KBM-7 (cell line): Measurements from ENCODE around the gene PDZRN3.

Source experiments
- DNase-seq: peaks from one replicate; pipeline ENCODE4 v3.0.0-alpha.2; 2015
- in situ Hi-C: fragments of 300-500 bp; cut with MboI; formaldehyde crosslinking; loops from 2 replicates; pipeline ENCODE4 v1.14.3; 2020; ENCODE audit warnings: low sequenced_read_pairs, low pct_unique_long_range_greater_than_20kb, mixed read lengths

The PDZRN3 gene

DNA sequence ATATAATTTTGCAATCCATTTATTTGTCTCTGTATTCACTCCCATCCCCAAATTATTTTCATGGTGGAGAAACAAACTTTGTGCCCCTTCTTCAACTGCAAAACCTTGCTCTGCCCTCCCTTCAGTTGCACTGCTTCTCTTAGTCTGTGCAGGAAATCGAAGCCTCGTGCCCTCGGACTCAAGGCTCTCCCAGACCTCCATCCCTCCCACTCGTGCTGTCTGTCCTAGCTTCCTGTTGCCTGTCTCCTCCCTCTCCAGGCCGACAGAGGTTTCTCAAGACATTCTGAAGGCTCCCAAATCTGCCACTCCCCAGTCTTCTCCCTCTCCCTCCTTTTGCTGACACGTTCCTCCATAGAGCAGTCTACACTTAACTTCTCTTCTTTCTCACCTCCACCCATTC, 177.6 kb downstream of the PDZRN3 start:
- no peak for DNase-seq
- in situ Hi-C loops, result loop anchor here (25.0 kb wide), 1 partner anchor 335 kb away; no protein-coding TSS in a partner anchor

DNA sequence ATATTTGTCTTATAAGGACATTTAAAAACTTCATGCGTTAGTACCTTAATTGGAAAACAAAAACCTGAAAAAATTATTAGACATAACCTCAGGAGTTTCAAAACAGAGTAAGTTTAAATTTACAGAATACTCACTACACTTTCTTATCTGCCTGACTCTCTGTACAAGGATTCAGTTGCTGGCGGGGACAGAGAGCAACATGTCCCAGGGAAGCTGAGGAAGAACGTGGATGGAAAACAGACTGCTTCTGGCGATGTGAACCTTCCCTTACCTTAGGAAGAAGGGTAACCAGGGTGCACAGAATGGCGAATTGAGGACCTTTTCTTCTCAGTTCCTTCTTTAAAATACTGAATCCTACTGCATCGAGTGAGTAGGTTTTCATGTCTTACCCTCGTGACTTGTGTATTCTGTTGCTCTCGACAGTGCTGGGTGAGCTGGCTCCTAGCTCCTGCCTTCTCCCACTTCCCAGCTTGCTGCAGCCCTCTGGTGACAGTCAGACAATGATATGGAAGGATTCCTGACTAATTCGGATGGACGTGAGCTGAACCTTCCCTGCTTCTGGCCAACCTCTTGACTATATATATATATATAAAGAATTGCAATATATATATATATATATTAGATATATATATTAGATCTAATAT, 178.2 kb downstream of the PDZRN3 start:
- in situ Hi-C loops, result loop anchor here (25.0 kb wide), 1 partner anchor 334 kb away; no protein-coding TSS in a partner anchor
- DNase-seq, result no peak

DNA sequence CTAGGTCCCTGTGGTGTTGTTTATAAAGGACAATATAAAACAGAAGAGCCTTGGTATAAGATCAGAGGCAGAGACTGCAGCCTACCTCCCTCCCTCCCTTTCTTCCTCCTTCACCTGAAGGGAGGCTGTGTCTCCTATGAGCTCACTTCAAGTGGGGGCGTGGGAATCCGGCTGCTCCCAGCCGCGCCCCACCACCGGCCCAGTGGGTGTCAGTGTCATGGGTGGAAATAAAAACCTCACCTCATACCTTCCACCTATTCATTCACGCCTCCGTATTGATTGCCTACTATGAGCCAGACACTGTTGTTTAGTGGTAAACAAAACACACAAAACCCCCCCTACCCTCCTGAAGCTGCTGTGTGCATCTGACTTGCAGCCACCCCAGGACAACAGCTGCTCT, 181.9 kb downstream of the PDZRN3 start:
- no peak for DNase-seq
- in situ Hi-C loops, result loop anchor here (25.0 kb wide), 1 partner anchor 331 kb away; no protein-coding TSS in a partner anchor

DNA sequence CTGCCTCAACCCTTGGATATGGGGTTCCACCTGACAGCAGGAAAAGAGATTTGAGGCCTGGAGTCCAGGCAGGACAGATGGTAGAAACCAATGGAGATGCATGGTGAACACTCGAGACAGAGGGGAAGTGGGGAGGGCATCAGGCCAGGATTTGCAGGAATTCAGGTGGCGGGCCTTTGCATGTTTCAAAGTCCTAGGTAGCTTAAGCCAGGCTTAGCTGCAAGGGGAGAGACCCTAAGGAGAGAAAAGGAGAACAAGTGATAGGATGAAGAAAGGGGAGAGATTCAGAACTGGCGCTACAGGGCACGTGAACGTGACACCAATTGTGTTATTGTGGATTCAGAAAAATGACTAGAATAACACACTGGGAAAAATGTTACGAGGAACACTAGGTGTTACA, 182.6 kb downstream of the PDZRN3 start:
- no peak for DNase-seq
- in situ Hi-C loops, result loop anchor here (25.0 kb wide), 1 partner anchor 330 kb away; no protein-coding TSS in a partner anchor

DNA sequence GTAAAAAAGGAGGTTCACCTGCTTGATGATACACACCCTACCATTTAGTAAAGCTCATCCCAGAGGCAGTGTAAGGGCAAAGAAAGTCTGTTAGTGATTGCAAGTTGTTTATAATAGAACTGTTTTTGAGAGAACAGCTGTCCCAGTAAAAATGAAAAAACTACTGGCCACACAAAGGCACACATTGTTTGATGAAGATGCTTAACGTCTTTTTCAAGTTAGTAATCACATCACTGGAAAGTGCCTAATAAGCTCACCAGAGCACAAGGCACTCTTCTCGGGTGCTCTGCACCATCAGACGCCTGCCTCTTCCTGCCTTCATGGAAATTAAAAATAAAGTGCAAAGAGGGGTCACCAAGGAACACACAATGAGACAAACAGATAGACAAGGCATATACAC, 186.9 kb downstream of the PDZRN3 start:
- in situ Hi-C loops, result loop anchor here (25.0 kb wide), 1 partner anchor 326 kb away; no protein-coding TSS in a partner anchor
- DNase-seq, result no peak

DNA sequence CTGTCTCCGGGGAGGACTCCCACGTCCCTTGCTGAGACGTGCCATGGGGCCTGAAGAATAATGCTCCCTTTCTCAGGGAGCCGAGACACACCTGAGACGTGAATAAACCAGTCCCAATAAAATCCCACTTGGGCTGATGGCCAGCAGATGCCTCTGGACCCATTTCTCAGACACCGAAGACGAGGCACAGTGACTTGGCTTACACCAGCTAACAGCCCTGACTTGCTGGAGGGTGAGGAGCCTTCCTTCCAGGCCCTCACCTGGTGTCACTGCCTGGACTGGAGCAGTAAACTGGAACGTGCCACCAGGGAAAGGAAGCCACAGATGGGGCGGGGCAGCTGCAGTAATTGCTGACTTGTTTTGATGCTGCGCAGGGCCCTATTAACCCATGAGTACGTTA, 189.7 kb downstream of the PDZRN3 start:
- no peak for DNase-seq
- in situ Hi-C loops, result loop anchor here (25.0 kb wide), 1 partner anchor 323 kb away; no protein-coding TSS in a partner anchor

DNA sequence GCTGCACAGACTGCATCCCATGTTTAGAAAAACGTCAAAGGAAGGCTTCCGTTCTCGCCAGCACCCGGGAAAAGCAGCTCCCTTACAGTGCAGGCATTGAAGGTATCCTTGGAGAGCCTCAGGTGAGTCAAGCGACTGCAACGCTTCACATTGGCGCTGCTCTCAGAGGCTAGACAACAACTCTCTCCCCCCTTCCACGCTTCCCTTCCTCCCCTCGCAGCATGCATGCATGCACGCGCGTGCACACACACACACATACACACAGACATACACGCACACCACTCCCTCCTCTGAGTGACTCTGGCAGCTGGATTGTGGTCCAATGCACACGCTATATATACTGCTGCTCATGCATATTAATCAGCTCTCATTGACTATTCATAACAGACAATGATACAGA, 191.1 kb downstream of the PDZRN3 start:
- in situ Hi-C loops, result loop anchor here (25.0 kb wide), 1 partner anchor 321 kb away; no protein-coding TSS in a partner anchor

DNA sequence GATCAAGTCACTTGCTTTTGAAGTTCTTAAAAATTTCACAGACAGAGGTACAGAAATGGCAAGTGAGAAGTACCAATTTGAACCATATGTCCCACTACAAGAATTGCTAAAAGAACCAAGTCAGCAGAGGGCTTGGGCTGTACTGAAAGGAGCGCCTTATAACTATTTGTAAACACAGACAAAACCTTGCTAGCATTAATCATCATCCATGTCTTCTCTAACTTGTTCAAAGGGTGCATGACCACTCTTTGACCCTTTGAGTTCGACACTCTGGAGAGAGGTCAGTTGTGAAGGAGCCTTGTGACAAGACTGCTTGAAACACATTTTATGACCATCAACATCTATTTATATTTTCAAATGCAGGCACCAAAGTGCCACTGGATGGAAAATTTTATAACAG, 191.7 kb downstream of the PDZRN3 start:
- DNase-seq, result no peak
- in situ Hi-C loops, result loop anchor here (25.0 kb wide), 1 partner anchor 321 kb away; no protein-coding TSS in a partner anchor

More for the DNA sequence above, 191.1 kb downstream of the PDZRN3 start:
- DNase-seq, result no peak

DNA sequence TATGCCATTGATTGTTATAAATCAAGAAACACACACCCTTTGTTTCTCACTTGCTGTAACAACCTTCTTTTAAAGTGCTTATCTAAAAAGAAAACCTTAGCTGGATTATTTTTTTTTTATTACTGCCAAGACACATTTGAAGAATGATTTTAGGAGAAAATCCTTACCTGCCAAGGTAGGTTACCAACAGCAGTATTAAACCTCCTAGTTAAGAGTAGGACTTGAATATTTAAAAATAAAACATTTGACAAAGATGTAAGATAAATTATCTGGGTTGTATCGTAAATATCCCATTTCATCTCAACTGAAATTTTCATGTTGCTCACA, 192.1 kb downstream of the PDZRN3 start:
- in situ Hi-C loops, result loop anchor here (25.0 kb wide), 1 partner anchor 320 kb away; no protein-coding TSS in a partner anchor
- no peak for DNase-seq

DNA sequence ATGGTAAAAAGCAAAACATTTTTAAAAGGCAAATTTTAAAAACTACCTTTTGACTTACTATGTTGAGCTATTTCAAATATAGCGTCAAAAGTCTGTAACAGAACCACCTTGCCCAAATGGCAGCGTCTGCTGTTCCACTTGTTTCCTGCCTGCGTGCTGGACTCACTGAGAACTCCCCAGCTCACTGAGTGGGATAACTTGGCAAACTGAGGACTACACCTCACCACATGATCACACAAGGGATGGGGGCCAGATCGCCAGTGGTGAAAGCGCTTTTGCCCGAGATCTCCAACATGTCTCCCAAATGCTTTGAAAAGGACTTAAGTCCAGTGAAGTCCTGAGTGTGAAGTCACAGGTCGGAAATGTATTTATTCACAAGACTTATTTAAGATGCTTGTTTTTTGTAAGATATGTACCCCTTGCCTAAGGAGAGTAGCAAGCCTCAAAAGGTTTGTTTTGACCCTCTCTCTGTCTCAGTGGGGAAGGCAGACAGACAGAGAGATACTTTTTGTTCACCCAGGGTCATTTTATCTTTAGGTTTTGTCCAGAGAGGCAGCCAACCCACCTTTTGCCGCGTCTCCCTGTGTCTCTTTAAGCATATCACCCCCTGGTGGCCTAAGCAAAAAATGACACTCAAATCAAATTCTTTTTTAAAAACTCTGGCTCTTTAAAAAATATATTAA, 192.6 kb downstream of the PDZRN3 start:
- DNase-seq, result peak; percentile 49
- in situ Hi-C loops, result loop anchor here (25.0 kb wide), 1 partner anchor 320 kb away; no protein-coding TSS in a partner anchor

DNA sequence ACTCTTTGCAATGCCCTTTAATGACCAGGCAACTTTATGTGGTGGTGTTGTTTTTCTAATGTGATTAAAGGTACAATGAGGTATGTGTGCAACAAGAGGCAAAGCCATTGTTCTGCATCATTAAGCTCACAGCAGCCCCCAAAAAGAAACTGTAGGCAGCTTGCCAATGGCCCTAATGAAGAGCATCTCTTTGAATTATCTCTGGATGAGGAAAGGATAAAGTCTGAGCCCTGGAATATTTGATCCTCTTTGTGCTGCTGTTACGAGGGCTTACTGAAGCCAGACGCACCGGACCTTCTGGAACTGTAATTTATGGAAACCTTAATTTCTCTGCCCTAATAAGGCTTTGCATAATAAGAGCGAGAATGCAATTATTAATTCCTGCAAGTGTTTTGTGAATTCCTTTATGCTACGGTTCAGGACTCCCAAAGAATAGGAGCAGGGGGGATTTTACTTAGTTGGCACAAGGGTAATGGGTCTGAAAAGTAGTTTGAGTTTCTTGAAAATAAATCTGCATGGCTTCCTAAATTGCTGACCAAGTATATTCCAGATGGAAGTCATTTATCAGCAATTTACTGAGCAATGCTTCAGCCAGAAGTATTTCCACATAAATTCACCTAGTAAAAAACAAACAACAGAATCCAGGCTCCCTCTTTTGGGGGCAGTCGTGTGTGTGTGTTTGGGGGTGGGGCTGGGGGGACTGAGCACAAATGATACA, 193.4 kb downstream of the PDZRN3 start:
- in situ Hi-C loops, result loop anchor here (25.0 kb wide), 1 partner anchor 319 kb away; no protein-coding TSS in a partner anchor
- DNase-seq, result no peak

DNA sequence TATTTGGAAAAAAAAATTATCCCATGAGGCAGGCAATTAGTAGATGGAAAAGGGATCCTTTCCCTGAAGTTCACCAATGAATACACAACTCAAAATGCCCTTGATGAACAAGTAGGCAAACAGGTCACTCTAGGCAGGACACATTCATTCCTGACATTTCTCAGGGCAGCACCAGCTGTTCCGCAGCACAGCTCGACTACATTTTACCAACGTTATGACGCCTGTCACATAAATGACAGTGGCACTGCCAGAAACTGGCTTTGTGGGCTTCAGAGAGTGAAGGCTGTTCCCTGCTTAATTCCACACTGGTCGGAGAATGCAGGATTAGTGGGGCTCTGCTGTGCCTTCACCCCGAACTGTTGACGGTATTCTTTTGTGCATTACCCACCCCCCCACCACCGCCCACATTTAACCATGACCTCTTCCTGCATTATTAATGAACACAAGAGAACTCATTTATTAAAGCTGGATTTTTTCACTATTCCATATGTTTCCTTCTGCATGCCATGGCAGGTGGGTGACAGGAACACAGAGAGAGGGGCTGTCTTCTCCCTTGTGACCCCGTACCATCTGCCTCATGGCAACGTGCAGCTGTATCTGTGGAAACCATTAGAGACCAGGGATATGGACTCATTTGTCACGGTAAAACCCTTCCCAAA, 197.6 kb downstream of the PDZRN3 start:
- no peak for DNase-seq
- in situ Hi-C loops, result loop anchor here (25.0 kb wide), 1 partner anchor 315 kb away; no protein-coding TSS in a partner anchor

DNA sequence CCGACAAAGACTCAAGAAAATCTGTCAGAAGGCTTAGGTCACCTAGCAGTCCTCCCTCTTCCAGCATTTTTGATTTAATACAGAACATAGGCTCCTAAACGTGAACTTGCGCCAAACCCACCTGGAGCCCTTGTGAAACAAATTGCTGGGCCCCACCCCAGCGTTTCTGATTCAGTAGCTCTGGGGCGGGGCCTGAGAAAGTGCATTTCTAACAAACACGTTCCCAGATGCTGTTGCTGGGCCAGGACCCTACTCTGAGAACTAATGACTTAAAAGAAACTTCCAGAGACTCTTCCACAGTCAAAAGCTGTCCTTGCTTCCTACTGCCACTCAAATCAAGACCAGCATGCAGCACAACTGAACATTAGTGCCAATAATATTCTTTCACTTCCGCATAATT, 198.1 kb downstream of the PDZRN3 start:
- in situ Hi-C loops, result loop anchor here (25.0 kb wide), 1 partner anchor 314 kb away; no protein-coding TSS in a partner anchor
- DNase-seq, result no peak

DNA sequence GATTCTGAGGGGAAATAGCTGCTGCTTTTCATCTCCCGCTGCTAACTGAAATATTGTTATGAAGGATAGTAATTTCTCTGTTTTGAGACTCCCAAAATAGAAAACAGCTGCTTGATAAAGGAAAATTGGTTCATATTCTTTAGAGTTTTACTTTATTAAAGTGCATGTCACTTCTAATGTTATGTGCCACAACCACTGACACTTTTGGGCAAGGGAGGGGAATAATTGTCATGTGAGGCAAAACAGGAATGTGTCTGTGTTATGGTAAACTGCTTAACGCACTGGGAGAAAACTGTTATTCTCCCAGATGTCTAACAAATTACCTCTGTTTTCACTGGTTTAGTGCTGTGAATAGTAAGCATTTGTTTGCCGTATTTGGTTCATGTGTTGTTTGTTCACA, 201.6 kb downstream of the PDZRN3 start:
- in situ Hi-C loops, result no loop called here
- DNase-seq, result no peak

DNA sequence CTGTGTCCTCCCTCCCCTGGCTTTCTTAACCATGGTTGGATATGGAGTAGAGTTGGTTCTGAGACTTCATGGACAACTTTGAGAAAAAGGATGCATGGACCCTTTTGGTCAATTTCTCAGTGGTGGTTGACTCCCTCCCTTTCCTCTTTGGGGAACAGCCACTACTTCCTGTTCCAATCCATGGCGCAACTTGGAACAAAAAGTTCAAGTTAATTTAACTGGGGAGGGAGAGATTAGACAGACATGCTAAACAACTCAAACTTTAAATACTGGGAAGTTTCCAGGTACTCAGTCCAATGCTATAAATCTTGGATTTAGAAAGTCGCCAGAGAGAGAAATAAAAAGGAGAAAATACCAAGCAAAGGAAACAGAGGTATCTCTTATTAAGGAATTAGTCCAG, 202.2 kb downstream of the PDZRN3 start:
- DNase-seq, result no peak
- in situ Hi-C loops, result no loop called here

DNA sequence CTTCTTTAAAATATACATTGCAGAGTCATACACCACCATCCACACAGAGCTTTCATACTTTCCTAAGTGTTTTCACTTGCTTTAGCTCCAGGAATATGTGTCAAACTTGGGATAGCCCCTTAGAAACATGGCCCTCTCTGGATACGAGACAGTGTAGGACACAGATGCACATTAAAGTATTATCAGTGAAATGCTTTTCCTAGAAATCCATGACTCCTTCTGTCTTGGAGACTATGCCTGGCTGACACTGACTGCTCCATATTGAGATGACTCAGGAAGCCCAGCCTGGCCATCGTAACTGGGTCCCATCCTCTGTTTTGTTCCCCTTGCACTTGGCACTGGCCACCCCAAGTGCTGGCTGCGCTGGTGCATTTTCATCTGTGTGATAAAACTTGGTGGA, 204.8 kb downstream of the PDZRN3 start:
- DNase-seq, result no peak
- in situ Hi-C loops, result no loop called here

DNA sequence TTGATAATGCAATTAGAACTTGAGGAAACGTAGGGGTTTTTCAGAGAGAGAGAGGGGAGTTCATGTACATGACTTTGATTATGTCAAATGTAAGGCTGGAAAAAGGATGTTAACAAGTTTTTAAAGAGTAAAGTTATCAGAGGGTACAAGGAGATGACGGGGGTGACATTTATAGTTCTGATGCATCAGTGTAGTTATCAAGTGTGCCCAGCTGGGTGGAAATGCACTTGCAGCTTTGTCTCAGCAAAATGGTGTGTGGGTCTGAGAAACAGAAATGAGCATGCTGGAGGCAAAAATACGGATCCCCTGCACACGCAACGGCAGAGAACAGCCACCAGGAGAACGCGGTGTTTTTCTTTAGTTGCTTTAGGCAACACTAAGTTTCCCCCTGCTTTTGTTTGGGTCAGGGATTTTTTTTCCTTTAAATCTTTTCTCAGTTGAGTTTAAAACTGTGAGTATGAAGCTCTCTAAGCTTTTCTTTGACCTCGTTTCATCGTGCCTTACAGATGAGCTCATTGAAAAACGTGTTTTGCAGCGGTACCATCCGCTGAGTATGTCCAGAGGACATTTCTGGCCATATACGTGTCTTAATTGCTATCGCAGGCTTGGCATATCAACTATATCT, 205.4 kb downstream of the PDZRN3 start:
- in situ Hi-C loops, result no loop called here

DNA sequence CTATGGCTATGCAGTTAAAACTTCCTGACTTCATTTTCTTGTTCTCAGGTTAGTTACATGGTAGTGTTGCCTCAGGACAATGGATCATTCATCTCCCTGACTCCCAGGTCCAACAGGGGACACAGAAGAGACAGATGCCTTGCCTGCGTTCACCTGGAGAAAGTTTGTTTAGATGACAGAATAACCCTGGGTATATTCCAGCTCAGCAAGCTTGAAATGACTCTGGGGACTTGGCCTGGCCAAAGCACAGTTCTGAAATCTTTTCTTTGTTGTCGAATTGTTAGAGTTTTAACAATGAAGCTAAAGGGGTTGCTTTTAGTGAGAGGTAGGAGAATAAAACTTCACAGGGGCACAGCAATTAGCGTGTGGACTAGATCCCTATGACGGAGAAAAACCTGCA, 206.1 kb downstream of the PDZRN3 start:
- DNase-seq, result no peak
- in situ Hi-C loops, result no loop called here

More for the DNA sequence above, 205.4 kb downstream of the PDZRN3 start:
- no peak for DNase-seq

DNA sequence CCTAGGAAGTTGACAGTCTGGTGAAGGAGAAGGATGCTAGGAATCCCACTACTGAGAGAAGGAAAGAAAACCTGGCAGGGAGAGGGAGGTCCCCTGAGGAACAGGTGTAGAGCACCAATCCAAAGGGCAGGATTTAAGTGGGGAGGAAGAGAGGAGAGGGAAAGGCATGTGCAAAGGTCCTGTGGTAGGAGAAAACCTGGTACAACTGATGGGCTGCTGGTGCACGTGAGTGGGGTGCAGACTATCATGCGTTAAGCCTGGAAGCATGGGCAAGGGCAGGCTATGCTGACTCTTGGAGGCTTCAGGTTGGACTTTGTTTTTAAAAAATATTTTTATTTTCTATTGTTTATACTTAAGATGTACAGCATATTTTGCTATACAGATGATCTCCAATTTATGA, 209.6 kb downstream of the PDZRN3 start:
- in situ Hi-C loops, result no loop called here
- no peak for DNase-seq
